Activated CD4-positive, CD25-positive, alpha-beta regulatory T cell treated with anti-CD3 and anti-CD28 coated beads, Interleukin-2, amount 50 U/mL, for 16 hours (primary cell): Measurements from ENCODE around the gene SYNGR1.

ENCODE experiments used
- DNase-seq: peaks from one replicate; pipeline ENCODE4 v3.0.0-alpha.2; 2020; ENCODE audit warnings: low read depth, low spot score

Gene SYNGR1, protein sequence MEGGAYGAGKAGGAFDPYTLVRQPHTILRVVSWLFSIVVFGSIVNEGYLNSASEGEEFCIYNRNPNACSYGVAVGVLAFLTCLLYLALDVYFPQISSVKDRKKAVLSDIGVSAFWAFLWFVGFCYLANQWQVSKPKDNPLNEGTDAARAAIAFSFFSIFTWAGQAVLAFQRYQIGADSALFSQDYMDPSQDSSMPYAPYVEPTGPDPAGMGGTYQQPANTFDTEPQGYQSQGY

GRCh38 chr22:39349967-39350726 is at the start of gene SYNGR1:
SYNGR1 (plus strand) TSS chr22:39349991; CDS start chr22:39350011, 20 bp downstream.
- no peak for DNase-seq

DNA sequence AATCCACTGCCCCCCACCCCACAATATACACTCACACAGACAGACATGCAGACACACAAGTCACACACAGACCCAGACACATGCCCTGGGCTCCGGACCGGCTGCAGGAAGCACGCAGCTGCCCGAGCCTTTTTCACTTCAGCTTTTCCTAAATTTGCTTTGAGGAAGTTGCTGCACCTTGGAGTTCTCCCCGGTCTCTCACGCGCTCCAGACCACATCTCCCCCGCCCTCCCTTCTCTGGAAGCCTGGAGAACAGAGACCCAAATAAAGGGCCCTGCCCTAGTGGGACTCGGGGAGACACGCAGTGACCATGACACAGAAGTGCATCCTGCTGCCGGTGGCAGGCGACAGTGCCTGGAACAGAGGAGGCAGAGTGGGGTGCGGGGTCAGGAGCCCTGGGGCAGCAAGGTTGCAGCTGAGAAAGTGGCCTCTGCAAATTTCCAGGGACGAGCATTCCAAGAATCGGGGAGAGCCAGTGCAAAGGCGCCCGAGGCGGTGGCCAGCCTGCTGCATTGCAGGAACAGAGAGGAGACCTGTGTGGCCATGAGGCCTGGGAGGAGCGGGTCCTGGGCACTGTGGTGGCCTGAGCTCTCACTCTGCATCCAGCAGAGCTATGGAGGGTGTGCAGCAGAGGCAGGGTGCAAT is 49.5 kb upstream of the SYNGR1 start:
- no peak for DNase-seq

GRCh38 chr22:39301108-39301507 is 48.7 kb upstream of the SYNGR1 start:
- no peak for DNase-seq

DNA sequence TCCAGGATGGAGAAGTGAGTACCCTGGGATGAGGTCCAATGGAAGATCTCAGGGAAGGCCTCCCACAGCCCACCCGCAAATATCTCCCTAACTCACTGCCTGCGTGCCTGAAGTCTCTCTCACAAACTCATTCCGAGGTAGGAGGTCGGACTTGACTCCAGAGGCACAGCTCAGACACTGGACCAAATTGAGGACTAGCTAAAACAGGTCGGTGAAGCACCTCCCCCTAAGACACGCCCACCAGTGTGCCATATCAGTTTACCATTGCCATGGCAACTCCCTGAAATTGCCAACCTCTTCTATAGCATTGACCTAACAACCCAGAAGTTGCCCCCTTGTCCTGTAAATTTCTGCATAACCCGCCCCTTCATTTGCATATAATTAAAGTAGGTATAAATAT is 47.9 kb upstream of the SYNGR1 start:
- no peak for DNase-seq

- no peak for DNase-seq
These were observed 47.3 kb upstream of the SYNGR1 start for GRCh38 chr22:39302431-39302960.

DNA sequence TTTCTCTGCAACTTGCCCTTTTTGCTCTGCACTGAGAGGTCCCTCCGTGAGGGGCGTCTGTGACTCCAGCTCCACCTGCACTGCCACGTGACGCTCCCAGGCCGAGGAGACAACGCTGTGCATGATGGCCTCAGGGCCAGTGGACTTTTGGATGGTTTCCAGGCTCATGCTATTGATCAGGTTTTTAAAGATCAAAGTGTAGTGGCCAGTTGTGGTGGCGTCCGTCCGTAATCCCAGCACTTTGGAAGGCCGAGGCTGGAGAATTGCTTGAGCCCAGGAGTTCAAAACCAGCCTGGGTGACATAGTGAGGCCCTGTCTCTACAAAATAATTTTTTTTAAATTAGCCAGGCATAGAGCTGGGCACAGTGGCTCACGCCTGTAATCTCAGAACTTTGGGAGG is 46.4 kb upstream of the SYNGR1 start:
- DNase-seq, result no peak

DNA sequence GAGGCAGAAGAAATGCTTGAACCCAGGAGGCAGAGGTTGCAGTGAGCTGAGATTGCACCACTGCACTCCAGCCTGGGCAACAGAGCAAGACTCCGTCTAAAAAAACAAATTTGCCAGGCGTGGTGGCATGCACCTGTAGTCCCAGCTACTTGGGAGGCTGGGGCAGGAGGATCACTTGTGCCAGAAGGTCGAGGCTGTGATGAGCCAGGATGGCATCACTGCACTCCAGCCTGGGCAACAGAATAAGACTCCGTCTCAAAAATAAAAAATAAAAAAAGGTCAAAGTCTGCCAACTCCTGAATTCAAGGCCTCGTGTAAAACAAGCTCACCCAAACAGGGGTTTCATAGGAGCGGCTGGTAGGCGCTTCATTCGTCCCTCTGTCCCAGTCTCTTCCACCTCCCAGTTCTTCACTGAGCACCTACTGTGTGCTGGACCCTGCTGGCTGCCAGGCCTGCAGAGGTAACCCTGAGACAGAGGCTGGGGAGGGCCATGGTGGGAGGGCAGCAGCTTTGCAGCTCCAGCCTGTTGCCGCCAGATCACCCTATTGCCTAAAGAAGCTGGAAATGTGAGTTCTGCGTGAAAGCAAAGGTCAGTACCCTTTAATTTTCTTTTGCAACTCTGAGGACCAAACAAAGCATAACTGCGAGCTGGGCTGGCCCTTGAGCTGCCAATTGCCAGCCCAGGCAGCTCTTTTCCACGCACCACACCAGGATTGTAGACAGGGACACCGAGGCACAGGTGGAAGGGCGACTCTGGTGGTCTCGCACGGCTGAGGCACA is 45.7 kb upstream of the SYNGR1 start:
- no peak for DNase-seq

DNA sequence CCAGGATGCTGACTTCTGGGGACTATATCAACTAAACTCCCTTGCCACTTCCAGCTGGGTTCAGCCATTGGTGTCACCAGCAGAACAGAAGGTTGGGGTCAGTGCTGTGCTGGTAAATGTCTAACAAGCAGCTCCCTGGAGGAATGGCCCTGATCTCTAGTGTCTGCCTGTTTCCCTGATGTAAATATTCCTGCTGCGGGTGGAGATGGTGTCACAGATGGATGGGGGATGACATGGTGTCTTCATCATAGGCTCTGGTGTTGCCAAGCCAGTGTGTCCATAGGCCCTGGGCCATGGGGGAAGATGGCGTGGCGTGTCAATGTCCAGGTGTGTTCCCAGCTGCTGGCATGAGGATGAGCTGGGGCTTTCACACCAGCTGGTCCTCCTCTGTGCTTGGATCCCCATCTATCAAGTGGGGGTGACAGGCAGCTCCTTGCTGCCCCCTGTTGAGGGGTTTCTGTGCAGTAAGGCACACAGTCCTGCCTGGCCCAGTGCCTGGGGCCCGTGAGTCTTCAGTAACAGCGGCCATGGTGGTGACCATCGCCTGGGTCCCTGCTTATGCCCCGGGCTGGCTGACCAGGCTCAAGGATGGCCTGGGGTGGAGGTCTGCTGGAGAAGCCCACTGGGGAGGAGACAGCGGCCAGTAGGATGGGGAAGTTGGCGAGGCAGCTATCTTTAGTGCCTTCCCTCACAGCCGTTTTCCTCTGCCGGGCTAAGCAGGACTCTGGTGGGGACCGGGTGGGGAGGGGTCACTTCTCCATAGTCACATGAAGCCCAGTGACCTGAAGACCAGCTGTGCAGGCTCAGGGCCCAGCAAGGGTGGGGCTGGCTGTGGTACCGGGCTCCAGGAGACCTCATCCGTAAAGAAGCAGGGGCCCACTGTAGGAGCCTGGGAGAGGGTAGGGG is 43.1 kb upstream of the SYNGR1 start:
- DNase-seq, result no peak

DNA sequence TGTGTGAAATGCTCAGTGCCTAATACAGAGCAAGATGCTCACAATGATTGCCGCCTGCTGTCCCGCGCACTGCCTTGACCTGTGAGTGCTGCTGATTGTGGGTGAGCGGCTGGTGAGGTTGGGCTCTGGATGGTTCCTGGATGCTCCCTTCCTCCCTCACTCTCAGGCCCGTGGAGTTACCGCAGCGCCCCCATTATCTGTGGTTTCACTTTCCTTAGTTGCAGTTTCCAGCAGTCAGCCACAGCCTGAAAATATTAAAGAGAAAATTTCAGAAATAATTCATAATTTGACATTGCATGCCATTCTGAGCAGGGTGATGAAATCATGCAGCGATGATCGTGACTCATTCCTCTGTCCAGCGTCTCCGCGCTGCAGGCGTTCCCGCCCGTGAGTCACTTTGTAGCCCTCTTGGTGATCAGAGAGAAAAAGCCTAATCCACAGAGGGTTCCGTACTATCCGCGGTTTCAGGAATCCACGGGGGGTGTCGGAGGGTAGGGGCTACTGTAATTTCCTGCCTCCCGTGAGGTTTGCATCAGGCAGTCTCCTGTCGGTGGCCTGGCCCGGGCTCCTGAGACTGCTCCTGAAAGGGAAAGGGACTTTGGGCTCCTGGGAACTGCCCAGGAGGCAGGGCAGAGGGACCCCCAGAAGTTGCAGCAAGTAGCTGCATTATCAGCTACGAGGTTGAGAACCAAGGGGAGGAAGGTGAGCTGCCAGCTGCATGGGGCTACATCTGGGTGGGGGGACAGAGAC is 41.0 kb upstream of the SYNGR1 start:
- DNase-seq, result no peak

GRCh38 chr22:39309364-39309861 is 40.4 kb upstream of the SYNGR1 start:
- DNase-seq, result no peak

DNA sequence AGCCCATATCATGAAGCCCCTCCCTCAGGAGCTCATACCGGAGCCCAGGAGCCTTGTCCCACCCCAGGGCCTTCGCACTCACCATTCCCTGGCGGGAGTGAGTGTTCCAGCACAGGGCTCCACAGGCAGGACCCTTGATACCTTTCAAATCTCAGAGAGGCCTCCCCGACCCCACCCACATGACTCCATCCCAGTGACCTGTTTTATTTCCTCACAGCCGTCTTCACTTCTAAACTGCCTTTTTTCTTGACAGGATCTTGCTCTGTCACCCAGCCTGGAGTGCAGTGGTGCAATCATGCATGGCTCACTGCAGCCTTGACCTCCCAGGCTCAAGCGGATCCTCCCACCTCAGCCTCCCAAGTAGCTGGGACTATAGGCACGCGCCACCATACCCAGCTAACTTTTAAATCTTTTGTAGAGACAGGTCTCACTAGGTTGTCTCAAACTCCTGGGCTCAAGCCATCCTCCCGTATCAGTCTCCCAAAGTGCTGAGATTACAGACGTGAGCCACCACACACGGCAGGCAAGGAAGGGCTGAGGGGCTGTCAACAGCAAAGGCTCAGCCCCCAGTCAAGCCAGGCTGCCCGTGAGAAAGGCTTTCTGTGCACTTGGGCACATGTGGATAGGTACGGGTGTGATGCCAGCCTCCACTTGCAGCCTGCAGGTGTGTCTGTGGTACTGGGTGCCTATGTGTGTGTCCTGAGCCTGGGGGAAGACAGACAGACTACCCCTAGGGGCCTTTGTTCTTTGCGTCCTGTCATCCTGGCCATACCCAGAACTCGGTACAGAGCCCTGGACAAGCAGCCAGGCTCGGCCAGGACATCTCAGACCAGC is 39.7 kb upstream of the SYNGR1 start:
- no peak for DNase-seq

DNA sequence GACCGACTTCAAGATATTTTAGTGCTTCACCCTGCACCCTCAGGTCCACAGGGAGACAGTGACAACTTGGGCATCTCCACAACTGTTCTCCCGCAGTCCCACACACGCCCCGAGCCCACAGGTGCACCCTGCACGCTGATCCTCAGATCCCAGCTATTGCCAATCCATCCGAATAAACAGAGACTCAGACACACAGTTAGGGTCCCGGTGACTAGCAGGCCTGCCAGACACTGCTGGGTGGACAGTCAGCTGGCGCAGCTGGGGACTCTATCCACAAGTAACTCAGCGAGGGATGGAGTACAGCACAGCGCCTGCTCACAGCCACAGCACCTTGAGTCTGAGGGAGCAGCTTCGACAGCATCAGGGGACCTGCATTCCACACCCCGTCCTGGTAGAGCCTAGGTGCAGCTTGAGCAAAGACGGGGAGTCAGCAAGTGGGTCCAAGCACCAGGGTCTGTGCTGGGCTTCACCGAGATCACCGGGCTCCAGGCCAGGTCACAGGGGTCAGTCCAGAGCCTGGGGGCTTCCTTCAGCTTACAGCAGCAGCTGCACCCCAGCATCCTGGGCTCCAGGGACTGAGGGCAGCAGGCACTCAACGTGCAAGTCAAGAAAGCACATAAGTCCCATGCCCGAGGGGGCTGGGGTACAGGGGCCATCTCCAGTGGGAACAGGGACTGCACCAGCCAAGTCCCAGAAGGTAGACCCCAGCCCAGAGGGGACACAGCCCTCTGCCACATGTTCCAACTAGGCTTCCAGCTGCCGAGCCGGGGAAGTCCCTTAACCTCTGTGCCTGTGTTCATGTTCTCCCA is 38.0 kb upstream of the SYNGR1 start:
- DNase-seq, result no peak

- DNase-seq, result no peak
These were observed 37.4 kb upstream of the SYNGR1 start for GRCh38 chr22:39312410-39312809.

DNA sequence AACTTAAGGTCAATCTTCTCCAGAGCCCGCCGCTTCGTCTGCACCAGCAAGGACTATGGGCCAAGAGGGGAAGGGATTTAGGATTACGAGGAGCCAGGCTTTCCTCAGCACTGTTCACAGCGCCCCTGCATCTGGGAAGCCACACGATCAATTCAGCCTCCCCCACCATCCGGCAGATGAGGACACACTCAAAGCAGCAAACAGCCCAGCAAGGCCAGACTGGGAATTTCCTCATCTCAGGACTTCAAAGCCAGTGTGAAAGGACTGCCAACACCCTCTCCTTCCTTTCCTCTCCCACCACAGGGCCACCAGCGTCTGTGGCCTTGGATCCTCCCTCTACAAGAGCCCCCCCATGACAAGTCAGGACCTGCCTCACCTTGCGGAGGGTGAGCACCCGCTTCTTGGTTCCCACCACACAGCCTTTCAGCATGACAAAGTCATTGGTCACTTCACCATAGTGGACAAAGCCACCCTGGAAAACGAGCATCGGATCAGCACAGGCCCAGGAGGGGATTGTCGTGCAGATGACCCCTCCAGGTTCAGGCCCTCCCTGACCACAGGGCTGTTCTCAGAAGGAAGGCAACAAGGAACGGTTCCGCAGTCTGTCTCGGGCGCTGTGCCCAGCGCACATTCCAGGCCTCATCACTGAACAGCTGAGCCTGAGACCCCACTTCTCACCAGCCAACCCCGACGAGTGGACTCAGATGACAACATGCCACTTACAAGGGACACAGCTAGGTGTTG is 36.4 kb upstream of the SYNGR1 start:
- no peak for DNase-seq

DNA sequence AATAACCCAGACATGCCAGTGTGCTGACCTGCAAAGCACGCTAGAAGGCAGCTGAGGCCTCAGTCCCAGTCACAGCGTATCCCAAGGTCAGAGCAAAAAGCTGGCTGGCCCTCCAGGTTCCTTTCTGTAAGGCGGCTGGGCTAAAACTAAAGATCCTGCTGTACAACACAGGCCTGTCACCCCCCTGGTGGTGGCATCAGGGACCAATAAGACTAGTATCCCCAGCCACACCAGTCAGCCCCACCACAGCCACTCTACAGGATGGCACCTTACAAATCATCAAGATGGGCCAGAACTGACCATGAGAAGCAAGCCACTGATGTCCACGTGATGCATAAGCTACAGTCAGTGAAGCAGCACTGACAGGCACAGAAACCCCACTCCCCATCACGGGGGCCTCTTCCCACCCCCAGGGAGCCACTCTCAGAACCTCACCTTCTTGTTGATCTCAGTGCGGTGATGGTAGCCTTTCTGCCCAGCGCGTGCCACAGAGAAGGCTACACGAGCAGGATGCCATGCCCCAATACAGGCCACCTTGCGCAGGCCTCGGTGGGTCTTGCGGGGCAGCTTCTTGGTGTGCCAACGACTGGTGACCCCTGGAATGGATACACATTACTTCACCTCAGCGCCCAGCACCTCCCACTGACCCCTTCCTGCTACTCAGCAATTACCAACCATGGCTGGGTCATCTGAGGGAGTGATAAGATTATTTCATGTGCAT is 35.4 kb upstream of the SYNGR1 start:
- no peak for DNase-seq

- no peak for DNase-seq
These were observed 34.4 kb upstream of the SYNGR1 start for GRCh38 chr22:39315389-39315788.
